ENCODE data around the gene ITGA8. TPM values are rescaled to one million over a fixed set of nuclear protein-coding genes. Genes with fewer than 3 reads are reported as not detected.
"Not testable (repeated sequence)": the region's sequence is repeated elsewhere in the genome, so short reads cannot be mapped to it uniquely, and the experiment has no call there.

The ITGA8 gene
- polyA plus RNA-seq, 1 donor (not counting 4 experiments of a cell fraction or from before 2014, with no cell fraction given) = not detected

DNA sequence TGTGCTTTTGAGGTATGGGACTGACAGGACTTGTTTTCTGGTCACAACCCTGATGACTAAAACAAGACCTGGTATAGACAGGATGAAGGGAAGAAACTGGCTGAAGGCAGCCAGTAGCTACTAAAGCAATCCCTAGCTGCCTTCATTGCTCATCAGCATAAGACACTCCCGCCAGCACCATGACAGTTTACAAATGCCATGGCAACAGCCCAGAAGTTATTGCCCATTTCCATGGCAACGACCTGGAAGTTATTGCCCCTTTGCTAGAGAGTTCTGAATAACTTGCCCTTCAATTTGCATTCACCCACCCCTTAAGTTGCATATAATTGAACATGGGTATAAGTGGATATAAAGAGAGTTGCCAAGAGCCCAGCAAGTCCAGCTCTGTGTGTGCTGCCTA, 179.0 kb downstream of the ITGA8 start:
- H3K4me2 ChIP-seq (ENCODE audit: control insufficient read depth, extremely low read depth, insufficient read depth, low read depth, low read length) = no peak overlapping the region
- no peak overlapping the region for H2AFZ ChIP-seq (ENCODE audit: control insufficient read depth, low read length)
- no peaks in the 10 kb centered on the region for H3K27me3 ChIP-seq (ENCODE audit: control insufficient read depth, extremely low read depth, insufficient read depth, low read length)
- no peaks in the 10 kb centered on the region for H3K9me3 ChIP-seq (ENCODE audit: control insufficient read depth, low read depth, low read length)
- H3K36me3 ChIP-seq (ENCODE audit: control insufficient read depth in 2 of 2, extremely low read depth in 1 of 2, insufficient read depth in 2 of 2, low read length in 2 of 2) = no peaks in the 10 kb centered on the region
- no peaks in the 10 kb centered on the region for H3K9me1 ChIP-seq (ENCODE audit: control insufficient read depth, extremely low read depth, insufficient read depth, low read length)
- no peaks in the 10 kb centered on the region for H3K79me2 ChIP-seq (ENCODE audit: control insufficient read depth, insufficient read depth, low read length)
- H4K20me1 ChIP-seq (ENCODE audit: control insufficient read depth, extremely low read depth, insufficient read depth, low read length) = no peaks in the 10 kb centered on the region
- TF ChIP-seq EZH2 (IDR thresholded peaks at IDR 0.05; ENCODE audit: low read length) = no peak
- TF ChIP-seq, protein P1, sequence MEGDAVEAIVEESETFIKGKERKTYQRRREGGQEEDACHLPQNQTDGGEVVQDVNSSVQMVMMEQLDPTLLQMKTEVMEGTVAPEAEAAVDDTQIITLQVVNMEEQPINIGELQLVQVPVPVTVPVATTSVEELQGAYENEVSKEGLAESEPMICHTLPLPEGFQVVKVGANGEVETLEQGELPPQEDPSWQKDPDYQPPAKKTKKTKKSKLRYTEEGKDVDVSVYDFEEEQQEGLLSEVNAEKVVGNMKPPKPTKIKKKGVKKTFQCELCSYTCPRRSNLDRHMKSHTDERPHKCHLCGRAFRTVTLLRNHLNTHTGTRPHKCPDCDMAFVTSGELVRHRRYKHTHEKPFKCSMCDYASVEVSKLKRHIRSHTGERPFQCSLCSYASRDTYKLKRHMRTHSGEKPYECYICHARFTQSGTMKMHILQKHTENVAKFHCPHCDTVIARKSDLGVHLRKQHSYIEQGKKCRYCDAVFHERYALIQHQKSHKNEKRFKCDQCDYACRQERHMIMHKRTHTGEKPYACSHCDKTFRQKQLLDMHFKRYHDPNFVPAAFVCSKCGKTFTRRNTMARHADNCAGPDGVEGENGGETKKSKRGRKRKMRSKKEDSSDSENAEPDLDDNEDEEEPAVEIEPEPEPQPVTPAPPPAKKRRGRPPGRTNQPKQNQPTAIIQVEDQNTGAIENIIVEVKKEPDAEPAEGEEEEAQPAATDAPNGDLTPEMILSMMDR (optimal IDR thresholded peaks at IDR 0.05 in 1 of 3, IDR thresholded peaks at IDR 0.05 in 1 of 3, conservative IDR thresholded peaks at IDR 0.05 in 1 of 3; ENCODE audit: extremely low read depth in 1 of 3, insufficient read depth in 2 of 3, low read length in 3 of 3) = no peak
- DNase-seq (ENCODE audit: low read depth, low spot score) (no peak), FAIRE-seq (no peak)
- H3K4me1 ChIP-seq (ENCODE audit: control insufficient read depth, extremely low read depth, insufficient read depth, low read length) = no peaks in the 10 kb centered on the region
- dilution Hi-C loops (cut with MboI; ENCODE audit: extremely low pct_ligation_motif_present, low sequenced_read_pairs) = no loop called here
- H3K4me3 ChIP-seq (ENCODE audit: control insufficient read depth in 2 of 3, extremely low read depth in 1 of 3, insufficient read depth in 2 of 3, low read depth in 1 of 3, low read length in 3 of 3) = no peak overlapping the region
- no peak overlapping the region for H3K27ac ChIP-seq (ENCODE audit: control insufficient read depth, insufficient read depth, low read length)
- no peak overlapping the region for H3K9ac ChIP-seq (ENCODE audit: control insufficient read depth, extremely low read depth, insufficient read depth, low read length)

DNA sequence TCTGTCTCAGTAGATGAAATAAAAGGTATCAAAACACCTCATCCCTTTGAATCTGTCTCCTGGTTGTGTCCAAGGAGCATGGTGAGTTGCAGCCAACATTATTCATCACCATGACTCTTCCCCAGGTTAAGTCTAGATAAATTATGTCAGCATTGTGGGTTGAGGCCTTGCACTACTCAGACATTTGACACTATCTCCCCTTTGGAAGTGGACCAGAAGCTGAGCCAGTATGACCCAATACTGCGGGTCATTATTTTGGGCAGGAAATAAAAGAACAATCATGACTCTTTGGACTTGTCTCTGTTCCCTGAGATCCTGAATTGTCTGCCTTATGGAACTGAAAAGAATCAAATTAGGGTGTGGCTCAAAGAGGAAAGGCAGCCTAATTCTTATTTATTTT, 180.5 kb downstream of the ITGA8 start:
- Histone ChIP-seq H3K4me1 (ENCODE audit: control insufficient read depth, extremely low read depth, insufficient read depth, low read length) (no peaks in the 10 kb centered on the region), H3K27ac (ENCODE audit: control insufficient read depth, insufficient read depth, low read length) (no peak overlapping the region), H4K20me1 (ENCODE audit: control insufficient read depth, extremely low read depth, insufficient read depth, low read length) (no peaks in the 10 kb centered on the region), H3K9ac (ENCODE audit: control insufficient read depth, extremely low read depth, insufficient read depth, low read length) (no peak overlapping the region), H3K79me2 (ENCODE audit: control insufficient read depth, insufficient read depth, low read length) (no peaks in the 10 kb centered on the region), H3K9me1 (ENCODE audit: control insufficient read depth, extremely low read depth, insufficient read depth, low read length) (no peaks in the 10 kb centered on the region), H3K27me3 (ENCODE audit: control insufficient read depth, extremely low read depth, insufficient read depth, low read length) (no peaks in the 10 kb centered on the region), H3K9me3 (ENCODE audit: control insufficient read depth, low read depth, low read length) (no peaks in the 10 kb centered on the region), H3K4me2 (ENCODE audit: control insufficient read depth, extremely low read depth, insufficient read depth, low read depth, low read length) (no peak overlapping the region), H3K36me3 (ENCODE audit: control insufficient read depth in 2 of 2, extremely low read depth in 1 of 2, insufficient read depth in 2 of 2, low read length in 2 of 2) (no peaks in the 10 kb centered on the region), H2AFZ (ENCODE audit: control insufficient read depth, low read length) (no peak overlapping the region), H3K4me3 (ENCODE audit: control insufficient read depth in 2 of 3, extremely low read depth in 1 of 3, insufficient read depth in 2 of 3, low read depth in 1 of 3, low read length in 3 of 3) (no peak overlapping the region)
- FAIRE-seq (no peak), DNase-seq (ENCODE audit: low read depth, low spot score) (no peak)
- TF ChIP-seq, protein P1 (optimal IDR thresholded peaks at IDR 0.05 in 1 of 3, IDR thresholded peaks at IDR 0.05 in 1 of 3, conservative IDR thresholded peaks at IDR 0.05 in 1 of 3; ENCODE audit: extremely low read depth in 1 of 3, insufficient read depth in 2 of 3, low read length in 3 of 3) = no peak
- TF ChIP-seq EZH2 (IDR thresholded peaks at IDR 0.05; ENCODE audit: low read length) = no peak
- dilution Hi-C loops (cut with MboI; ENCODE audit: extremely low pct_ligation_motif_present, low sequenced_read_pairs) = no loop called here

DNA sequence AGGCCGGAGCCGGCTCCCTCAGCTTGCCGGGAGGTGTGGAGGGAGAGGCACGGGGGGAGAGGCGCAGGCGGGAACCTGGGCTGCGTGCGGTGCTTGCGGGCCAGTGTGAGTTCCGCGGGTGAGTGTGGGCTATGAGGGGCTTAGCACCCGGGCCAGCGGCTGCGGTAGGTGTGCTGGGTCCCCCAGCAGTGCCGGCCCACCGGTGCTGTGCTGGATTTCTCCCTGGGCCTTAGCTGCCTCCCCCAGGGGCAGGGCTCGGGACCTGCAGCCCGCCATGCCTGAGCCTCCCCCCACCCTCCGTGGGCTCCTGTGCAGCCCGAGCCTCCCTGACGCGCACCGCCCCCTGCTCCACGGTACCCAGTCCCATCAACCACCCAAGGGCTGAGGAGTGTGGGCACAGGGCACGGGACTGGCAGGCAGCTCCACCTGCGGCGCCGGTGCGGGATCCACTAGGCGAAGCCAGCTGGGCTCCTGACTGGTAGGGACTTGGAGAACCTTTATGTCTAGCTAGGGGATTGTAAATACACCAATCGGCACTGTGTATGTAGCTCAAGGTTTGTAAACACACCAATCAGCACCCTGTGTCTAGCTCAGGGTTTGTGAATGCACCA, 184.7 kb downstream of the ITGA8 start:
- H2AFZ ChIP-seq (ENCODE audit: control insufficient read depth, low read length); FAIRE-seq; H4K20me1 ChIP-seq (ENCODE audit: control insufficient read depth, extremely low read depth, insufficient read depth, low read length): not testable (repeated sequence)

More for the DNA sequence above, 184.7 kb downstream of the ITGA8 start:
- H3K4me2 ChIP-seq (ENCODE audit: control insufficient read depth, extremely low read depth, insufficient read depth, low read depth, low read length); H3K9me1 ChIP-seq (ENCODE audit: control insufficient read depth, extremely low read depth, insufficient read depth, low read length); H3K4me1 ChIP-seq (ENCODE audit: control insufficient read depth, extremely low read depth, insufficient read depth, low read length); H3K27ac ChIP-seq (ENCODE audit: control insufficient read depth, insufficient read depth, low read length); H3K4me3 ChIP-seq (ENCODE audit: control insufficient read depth in 2 of 3, extremely low read depth in 1 of 3, insufficient read depth in 2 of 3, low read depth in 1 of 3, low read length in 3 of 3); H3K79me2 ChIP-seq (ENCODE audit: control insufficient read depth, insufficient read depth, low read length); H3K27me3 ChIP-seq (ENCODE audit: control insufficient read depth, extremely low read depth, insufficient read depth, low read length); H3K36me3 ChIP-seq (ENCODE audit: control insufficient read depth in 2 of 2, extremely low read depth in 1 of 2, insufficient read depth in 2 of 2, low read length in 2 of 2); DNase-seq (ENCODE audit: low read depth, low spot score); H3K9ac ChIP-seq (ENCODE audit: control insufficient read depth, extremely low read depth, insufficient read depth, low read length); dilution Hi-C loops (cut with MboI; ENCODE audit: extremely low pct_ligation_motif_present, low sequenced_read_pairs); H3K9me3 ChIP-seq (ENCODE audit: control insufficient read depth, low read depth, low read length): not testable (repeated sequence)
